ENCODE data around the gene HTT. TPM values are rescaled to one million over a fixed set of nuclear protein-coding genes. Genes with fewer than 3 reads are reported as not detected.
"Not testable (repeated sequence)": the region's sequence is repeated elsewhere in the genome, so short reads cannot be mapped to it uniquely, and the experiment has no call there.

The HTT gene
- total RNA-seq, 1 donor: 97.8 TPM

DNA sequence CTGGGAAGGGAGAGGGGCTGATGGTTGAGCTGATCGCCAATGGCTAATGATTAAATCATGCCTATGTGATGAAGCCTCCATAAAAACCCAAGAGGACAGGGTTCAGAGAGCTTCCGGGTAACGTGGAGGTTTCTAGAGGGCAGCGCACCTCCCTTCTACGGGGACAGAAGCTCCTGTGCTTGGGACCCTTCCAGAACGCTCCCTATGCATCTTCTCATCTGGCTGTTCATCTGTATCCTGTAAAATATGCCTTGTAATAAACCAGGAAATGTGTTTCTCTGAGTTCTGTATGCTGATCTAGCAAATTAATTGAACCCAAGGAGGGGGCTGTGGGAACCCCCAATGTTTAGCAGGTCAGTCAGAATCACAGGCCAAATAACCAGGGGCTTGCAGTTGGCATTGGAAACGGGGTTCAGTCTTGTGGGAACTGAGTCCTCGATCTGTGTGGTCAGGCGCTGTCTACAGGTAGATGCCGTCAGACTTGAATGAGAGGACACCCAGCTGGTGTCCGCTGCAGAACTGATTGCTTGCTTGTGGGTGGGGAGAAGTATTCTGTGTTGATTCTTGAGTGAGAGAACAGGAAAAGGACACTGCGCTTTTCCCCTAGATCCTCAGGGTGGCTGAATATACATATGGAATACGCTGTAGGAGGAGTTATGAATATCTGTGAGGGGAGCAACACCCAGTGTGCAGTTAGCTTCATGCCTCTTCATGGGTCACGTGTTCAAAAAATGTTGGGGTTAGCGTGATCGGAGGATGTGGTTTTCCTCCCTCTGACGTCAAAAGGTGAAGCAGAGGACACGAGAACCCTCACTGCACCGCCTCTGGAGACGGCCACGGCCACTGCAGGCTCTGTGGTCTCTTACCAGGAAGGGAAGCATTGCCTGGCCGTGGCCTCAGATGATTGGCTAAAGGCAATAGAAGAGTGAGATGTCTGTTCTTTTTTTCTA is 29.3 kb upstream of the HTT start:
- DNase-seq (ENCODE audit: low read depth in 2 of 3, low spot score in 2 of 3): peak; percentile 54 to 94 (median 90)

DNA sequence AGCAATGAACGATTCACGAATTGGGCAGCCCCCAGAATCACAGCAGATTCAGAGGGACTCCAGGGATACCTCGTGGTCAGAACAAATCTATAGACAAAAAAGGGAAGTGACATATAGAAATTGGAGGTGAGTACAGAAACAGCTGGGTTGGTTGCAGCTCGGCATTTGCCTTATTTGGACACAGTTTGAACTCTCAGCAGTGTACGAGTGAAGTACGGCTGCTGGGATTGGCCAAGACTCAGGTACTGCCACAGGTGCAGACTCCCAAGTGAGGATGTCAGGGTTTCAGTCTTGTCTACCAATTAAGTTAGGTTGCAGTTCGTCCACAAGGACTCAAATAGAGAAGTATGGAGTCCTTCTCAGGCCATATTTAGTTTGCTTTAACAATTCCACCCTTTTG is 28.3 kb upstream of the HTT start:
- no peak for DNase-seq (ENCODE audit: low read depth in 2 of 3, low spot score in 2 of 3)

DNA sequence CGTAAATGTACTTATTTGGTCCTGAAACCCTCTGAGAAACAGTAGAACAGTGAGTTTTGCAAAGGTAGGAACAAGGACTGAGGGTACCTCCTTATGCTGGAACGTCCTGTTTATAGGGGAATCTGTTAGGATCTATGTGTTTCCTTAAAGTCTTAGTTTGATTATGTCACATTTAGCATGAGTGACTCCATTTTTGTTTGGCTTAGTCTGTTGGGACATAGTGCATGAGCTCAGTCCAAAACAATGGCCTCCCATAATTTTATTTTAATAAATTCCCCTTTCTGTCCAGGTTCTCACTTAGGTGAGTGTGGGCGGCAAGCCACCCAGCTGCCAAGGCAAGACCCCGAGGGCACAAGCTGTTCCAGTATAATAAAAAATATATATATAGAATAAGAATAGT is 27.9 kb upstream of the HTT start:
- DNase-seq (ENCODE audit: low read depth in 2 of 3, low spot score in 2 of 3): no peak

DNA sequence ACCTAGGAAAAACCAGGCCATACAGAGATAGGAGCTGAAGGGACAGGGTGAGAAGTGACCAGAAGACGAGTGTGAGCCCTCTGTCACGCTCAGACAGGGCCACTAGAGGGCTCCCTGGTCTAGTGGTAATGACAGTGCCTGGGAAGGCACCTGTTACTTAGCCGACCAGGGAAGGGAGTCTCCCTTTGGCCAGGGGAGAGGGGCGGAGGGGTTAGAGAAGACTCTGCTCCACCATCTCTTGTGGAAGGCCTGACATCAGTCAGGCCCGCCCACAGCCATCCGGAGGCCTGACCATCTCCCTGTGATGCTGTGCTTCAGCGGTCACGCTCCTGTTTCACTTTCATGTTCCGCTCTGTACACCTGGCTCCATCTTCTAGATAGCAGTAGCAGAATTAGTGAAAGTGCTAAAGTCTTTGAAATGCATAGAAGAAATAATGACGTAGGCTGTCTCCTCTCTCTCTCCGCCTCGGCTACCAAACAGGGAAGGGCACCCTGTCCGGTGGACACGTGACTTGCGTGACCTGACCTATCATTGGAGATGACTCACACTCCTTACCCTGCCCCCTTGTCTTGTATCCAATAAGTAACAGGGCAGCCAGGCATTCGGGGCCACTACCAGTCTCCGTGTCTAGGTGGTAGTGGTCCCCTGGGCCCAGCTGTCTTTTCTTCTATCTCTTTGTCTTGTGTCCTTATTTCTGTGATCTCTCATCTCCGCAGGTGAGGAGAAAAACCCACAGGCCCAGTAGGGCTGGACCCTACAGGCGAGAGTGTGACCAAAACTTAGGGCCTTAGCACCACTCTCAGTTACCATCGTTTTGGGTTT is 26.8 kb upstream of the HTT start:
- peak; percentile 47 to 75 (median 68) for DNase-seq (ENCODE audit: low read depth in 2 of 3, low spot score in 2 of 3)

DNA sequence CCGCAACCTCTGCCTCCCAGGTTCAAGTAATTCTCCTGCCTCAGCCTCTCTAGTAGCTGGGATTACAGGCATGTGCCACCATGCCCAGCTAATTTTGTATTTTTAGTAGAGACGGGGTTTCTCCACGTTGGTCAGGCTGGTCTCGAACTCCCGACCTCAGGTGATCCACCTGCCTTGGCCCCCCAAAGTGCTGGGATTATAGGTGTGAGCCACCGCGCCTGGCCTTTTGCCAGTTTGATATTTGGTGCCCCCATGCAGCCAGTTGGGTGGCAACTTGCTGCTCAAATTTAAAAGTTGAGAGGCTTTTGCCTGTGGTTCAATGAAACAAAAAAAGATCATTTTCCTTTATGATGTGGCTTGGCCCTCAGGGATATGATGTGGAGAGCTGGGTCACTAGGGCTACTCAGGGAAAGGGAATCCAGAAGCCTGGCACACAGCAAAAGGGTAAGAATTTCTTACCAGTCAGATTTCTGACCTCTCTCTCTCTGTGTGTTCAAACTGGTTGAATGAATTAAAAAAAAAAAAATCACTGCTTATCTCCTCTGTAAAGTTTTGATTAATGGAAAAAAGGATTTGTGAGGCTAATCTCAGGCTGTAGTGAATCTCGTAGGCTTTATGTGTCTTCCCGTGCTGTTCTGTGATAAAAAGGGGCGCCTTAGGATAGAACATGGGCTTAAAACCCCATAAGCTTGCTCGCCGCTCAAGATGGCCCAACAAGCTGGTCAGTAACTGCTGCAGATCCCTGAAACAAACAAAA is 23.2 kb upstream of the HTT start:
- not testable (repeated sequence) for DNase-seq (ENCODE audit: low read depth in 2 of 3, low spot score in 2 of 3)

DNA sequence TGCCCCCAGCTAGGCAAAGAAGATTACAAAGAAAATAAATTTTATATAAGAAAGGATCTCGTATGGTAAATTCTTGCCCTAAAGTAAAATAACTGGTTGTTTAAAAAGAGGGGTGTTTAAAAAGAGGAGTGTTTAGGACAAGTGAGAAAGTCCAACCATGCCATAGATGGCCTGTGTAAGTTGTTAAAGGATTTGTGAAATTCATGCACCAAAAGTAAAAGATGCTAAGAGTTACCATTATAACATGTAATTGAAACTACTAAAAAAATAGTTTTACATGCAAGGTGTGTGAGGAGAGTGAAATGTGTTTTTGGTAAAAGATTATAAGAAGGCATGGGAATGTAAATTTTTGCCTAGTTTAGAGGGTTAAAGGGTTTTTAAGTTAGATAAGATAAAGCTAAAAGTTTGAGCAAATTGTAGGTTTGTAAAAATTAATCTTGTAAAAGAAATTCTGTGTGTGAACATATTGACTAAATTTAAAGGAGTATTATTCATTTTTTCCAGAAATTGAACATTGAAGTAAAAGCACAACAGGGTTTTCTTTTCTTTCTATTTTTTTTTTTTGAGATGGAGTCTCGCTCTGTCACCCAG is 20.2 kb upstream of the HTT start:
- DNase-seq (ENCODE audit: low read depth in 2 of 3, low spot score in 2 of 3): no peak

DNA sequence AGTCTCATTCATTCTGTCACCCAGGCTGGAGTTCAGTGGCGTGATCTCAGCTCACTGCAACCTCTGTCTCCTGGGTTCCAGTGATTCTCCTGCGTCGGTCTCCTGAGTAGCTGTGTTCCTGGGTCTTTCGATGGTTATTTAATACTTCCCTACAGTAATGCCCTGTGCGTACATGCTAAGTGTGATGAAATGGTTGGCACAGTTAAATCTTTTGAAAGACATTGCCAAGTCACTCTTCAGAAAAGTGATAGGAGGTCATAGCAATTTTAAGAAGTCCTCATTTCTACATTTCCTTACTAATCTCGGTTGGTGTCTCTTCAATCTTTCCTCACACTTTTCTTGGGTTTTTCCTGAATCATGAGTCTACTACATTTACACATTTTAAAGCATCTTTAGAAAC is 14.5 kb upstream of the HTT start:
- DNase-seq (ENCODE audit: low read depth in 2 of 3, low spot score in 2 of 3): no peak

DNA sequence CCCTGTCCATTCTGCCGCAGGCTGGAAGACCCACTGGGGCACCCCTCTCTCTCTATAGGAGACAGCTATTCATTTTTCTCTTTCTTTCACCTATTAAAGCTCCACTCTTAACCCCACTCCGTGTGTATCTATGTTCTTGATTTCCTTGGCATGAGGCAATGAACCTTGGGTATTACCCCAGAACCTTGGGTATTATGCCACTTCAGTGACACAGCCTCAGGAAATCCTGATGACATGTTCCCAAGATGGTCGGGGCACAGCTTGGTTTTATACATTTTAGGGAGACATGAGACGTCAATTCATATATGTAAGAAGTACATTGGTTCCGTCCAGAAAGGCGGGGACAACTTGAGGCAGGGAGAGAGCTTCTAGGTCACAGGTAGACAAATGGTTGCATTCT is 13.5 kb upstream of the HTT start:
- DNase-seq (ENCODE audit: low read depth in 2 of 3, low spot score in 2 of 3): no peak

DNA sequence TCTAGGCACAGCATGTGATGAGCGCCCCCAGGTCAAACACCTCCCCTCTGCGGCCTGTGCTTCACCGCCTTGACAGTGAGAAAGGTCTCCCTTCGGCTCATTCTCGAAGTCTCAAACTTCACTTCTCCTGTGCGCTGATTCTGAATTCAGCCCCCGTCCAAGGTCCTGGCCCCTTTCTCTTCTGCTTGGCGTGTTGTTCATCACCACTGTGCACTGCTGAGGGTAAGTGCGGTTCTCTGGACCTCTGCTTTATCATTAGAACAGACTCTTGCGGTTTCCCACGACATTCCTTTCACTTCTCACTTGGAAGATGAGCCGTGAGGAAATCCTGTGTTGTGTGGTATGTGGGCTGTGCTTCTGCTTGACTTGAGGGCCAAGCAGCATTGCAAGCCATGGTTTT is 12.0 kb upstream of the HTT start:
- no peak for DNase-seq (ENCODE audit: low read depth in 2 of 3, low spot score in 2 of 3)

DNA sequence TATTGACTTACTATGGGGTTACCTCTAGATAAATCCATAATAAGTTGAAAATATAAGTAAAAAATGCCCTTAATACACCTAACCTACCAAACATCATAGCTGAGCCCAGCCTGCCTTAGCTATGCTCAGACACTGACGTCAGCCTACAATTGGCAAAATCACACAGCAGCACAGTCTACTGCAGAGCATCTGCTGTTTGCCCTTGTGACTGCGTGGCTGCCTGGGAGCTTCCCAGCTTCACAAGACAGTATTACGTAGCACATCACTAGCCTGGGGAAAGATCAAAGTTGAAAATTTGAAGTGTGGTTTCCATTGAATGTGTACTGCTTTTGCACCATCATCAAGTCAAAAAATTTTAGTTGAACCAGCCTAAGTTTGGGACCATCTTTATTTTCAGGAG is 8.9 kb upstream of the HTT start:
- DNase-seq (ENCODE audit: low read depth in 2 of 3, low spot score in 2 of 3): no peak

DNA sequence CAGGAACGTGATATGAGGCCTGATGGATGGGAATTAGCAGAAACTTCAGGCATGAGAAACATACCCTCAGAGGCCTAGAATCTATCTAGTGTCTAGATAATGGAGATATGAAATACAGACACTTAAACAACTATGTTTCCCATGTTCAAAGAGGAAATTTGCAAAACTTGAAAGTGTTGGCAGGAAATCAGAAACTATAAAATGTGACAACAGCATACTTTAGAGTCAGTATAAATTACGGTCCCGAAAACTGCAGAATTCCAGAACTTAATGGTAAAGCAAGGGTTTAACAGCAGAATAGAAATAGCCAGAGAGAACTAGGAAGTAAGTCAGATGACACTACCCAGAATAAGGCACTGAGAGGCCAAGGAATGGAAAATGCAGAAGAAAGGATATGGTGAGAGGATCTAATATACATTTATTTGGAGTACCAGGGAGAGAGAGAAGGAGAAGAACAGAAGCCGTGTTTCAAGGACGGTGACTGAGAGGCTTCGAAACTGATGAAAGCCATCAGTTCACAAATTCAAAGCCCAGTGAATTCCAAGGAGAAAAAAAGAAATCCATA is 7.6 kb upstream of the HTT start:
- no peak for DNase-seq (ENCODE audit: low read depth in 2 of 3, low spot score in 2 of 3)

DNA sequence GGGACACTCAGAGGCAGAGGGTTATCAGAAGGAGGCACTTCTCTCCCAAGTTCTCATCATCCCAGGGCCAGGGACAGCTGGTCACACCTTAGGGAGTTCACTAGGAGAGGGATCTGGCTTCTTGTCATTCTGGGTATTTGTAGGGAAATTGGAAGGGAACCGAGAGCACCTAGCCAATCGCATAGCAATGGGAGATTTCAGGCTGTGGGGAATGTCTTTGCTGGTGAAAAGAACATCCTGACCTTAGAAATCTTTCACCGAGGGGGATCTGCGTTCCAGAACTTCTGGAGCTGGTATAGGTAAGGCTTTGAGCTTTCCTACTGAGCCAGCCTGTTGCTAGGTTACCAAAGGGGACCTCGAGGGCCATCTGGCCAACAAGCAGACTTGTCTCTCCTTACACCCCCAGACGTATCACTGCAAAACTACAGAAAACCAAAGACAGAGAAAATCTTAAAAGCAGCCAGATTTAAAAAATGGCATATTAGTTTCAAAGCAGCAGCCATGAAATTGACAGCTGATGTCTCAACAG is 6.9 kb upstream of the HTT start:
- no peak for DNase-seq (ENCODE audit: low read depth in 2 of 3, low spot score in 2 of 3)

DNA sequence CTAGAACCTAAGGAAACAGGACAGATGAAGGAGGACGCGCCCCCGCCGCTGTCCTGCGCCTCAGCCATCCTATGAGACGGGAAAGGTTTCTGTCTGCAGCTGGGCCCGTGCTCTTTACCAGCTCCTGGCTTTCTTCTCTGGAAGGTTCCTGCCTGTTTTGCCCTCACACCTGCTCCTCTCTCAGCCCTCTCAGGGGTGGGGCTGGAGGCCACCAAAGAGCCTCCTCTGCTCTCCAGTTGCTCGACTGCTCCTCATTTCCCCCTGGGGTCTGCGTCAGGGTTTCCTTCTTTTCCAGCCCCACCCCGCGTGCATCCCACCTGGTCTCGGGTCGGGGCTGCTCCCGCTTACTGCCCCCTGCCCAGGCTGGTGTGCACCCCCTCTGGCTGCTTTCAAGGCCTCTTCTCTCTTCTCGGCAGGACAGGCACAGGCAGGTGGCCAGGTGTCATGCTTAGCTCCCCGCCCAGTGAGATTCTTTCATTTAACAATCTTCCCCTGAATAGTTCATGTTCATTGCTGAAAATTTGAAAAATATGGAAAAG is 4.8 kb upstream of the HTT start:
- DNase-seq (ENCODE audit: low read depth in 2 of 3, low spot score in 2 of 3): no peak

DNA sequence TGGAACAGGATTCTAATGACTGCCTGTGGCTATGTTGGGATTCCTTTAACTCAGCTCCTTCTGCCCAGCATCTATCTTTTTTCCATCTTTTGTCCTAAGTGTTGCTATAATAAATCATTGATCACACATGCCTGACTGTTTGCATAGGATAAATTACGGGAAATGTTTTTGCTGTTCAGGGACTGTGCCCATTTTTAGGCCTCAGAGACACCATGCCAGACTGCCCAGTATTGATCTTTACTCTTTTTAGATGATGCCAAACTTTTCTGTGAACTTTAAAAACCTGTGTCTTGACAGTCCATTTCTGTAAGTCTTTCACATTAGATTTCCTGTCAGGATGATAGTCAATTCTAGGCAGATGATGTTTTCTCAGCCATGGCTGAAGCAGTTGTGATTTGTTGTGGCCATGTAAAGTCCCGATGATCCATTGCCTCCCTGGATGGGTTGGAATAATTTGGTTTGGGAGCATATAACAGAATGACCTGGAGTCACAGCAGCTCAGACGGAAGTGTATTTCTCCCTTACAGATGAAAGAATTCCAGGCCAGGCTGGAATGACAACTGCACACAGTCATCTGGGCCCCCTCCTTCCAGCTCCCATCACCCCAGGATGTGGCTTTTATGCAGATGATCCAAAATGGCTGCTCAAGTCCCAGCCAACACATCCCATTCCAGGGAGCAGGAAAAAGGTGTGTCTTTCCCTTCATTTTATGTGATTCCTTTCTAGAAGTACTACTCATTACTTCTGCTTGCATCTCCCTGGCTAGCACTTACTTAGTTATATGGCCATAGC is 3.6 kb upstream of the HTT start:
- DNase-seq (ENCODE audit: low read depth in 2 of 3, low spot score in 2 of 3): no peak

DNA sequence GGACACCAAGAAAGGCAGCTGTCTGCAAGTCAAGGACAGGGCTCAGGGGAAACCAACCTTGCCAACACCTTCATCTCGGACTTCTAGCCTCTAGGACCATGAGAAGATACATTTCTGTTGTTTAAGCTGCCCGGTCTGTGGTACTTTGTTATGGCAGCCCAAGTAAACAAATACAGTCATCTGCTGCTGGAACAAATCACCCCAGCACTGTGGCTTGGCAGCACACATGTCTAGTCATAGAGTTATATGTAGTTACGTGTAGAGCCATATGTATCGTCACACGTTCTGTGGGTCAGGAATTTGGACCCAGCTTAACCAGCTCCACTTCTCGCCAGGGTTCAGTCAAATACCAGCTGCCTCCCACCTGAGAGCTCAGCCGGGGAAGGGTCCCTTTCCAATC is 2.7 kb upstream of the HTT start:
- no peak for DNase-seq (ENCODE audit: low read depth in 2 of 3, low spot score in 2 of 3)

DNA sequence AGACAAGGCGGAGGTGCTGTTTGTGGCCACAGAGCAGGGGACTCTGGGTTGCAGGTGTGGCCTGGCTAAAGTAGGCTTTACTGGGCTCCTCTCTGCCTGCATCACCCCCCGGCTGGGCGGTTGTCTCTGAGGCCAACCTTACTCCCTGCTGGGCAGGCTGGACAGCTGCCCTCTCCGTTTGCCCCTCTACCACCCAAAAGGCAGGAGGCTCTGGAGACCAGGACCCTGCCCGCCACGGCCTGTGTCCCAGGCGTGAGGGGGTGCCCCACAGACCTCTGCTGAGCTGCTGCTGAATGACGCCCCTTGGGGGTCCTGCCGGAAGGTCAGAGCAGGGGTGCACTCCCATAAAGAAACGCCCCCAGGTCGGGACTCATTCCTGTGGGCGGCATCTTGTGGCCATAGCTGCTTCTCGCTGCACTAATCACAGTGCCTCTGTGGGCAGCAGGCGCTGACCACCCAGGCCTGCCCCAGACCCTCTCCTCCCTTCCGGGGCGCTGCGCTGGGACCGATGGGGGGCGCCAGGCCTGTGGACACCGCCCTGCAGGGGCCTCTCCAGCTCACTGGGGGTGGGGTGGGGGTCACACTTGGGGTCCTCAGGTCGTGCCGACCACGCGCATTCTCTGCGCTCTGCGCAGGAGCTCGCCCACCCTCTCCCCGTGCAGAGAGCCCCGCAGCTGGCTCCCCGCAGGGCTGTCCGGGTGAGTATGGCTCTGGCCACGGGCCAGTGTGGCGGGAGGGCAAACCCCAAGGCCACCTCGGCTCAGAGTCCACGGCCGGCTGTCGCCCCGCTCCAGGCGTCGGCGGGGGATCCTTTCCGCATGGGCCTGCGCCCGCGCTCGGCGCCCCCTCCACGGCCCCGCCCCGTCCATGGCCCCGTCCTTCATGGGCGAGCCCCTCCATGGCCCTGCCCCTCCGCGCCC is 1.1 kb upstream of the HTT start:
- DNase-seq (ENCODE audit: low read depth in 2 of 3, low spot score in 2 of 3): no peak

DNA sequence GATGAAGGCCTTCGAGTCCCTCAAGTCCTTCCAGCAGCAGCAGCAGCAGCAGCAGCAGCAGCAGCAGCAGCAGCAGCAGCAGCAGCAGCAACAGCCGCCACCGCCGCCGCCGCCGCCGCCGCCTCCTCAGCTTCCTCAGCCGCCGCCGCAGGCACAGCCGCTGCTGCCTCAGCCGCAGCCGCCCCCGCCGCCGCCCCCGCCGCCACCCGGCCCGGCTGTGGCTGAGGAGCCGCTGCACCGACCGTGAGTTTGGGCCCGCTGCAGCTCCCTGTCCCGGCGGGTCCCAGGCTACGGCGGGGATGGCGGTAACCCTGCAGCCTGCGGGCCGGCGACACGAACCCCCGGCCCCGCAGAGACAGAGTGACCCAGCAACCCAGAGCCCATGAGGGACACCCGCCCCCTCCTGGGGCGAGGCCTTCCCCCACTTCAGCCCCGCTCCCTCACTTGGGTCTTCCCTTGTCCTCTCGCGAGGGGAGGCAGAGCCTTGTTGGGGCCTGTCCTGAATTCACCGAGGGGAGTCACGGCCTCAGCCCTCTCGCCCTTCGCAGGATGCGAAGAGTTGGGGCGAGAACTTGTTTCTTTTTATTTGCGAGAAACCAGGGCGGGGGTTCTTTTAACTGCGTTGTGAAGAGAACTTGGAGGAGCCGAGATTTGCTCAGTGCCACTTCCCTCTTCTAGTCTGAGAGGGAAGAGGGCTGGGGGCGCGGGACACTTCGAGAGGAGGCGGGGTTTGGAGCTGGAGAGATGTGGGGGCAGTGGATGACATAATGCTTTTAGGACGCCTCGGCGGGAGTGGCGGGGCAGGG is 568 bp downstream of the HTT start:
- DNase-seq (ENCODE audit: low read depth in 2 of 3, low spot score in 2 of 3): peak; percentile 17 to 94 (median 86)
